GM23248 (cell line): ENCODE measurements around the gene FUS. TPM values are rescaled to one million over a fixed set of nuclear protein-coding genes. Genes with fewer than 3 reads are reported as not detected.

Source experiments
- DNase-seq: peaks from one replicate; pipeline ENCODE4 v3.0.0-alpha.2; 2015
- H2AFZ ChIP-seq: fragments of 200-600 bp; sonication (generic); 2 replicates; pipeline ENCODE4 v1.6.1; 2016; ENCODE audit warnings: antibody characterized with exemption
- H3F3A ChIP-seq: fragments of 200-600 bp; sonication (generic); 2 replicates; pipeline ENCODE4 v1.6.1; 2016; ENCODE audit warnings: mild to moderate bottlenecking, antibody characterized with exemption, mixed run types; ENCODE audit not compliant: insufficient read depth
- H3K27ac ChIP-seq: fragments of 200-600 bp; sonication (generic); 2 replicates; pipeline ENCODE4 v1.5.1; 2016; ENCODE audit warnings: mild to moderate bottlenecking
- H3K27me3 ChIP-seq: fragments of 200-600 bp; sonication (generic); replicated peaks from 2 replicates; pipeline ENCODE4 v1.6.1; 2016; ENCODE audit warnings: mild to moderate bottlenecking; ENCODE audit not compliant: insufficient read depth
- H3K36me3 ChIP-seq: fragments of 200-600 bp; sonication (generic); 2 replicates; pipeline ENCODE4 v1.6.1; 2016; ENCODE audit warnings: low read depth, mild to moderate bottlenecking
- H3K4me1 ChIP-seq: fragments of 200-600 bp; sonication (generic); 2 replicates; pipeline ENCODE4 v1.6.1; 2016; ENCODE audit warnings: mild to moderate bottlenecking; ENCODE audit not compliant: insufficient read depth
- H3K4me2 ChIP-seq: fragments of 200-600 bp; sonication (generic); one replicate; pipeline ENCODE4 v1.6.1; 2016; ENCODE audit warnings: mild to moderate bottlenecking; ENCODE audit not compliant: unreplicated experiment
- H3K4me3 ChIP-seq: fragments of 200-600 bp; sonication (generic); 2 replicates; pipeline ENCODE4 v1.5.1; 2016; ENCODE audit warnings: mild to moderate bottlenecking
- H3K79me2 ChIP-seq: fragments of 200-600 bp; sonication (generic); 2 replicates; pipeline ENCODE4 v1.6.1; 2016; ENCODE audit warnings: mild to moderate bottlenecking; ENCODE audit not compliant: insufficient read depth
- H3K9ac ChIP-seq: fragments of 200-600 bp; sonication (generic); 2 replicates; pipeline ENCODE4 v1.6.1; 2016; ENCODE audit warnings: mild to moderate bottlenecking
- H3K9me2 ChIP-seq: fragments of 200-600 bp; sonication (generic); 2 replicates; pipeline ENCODE4 v1.6.1; 2016; ENCODE audit warnings: mixed run types, mild to moderate bottlenecking, moderate library complexity; ENCODE audit not compliant: insufficient read depth
- H3K9me3 ChIP-seq: fragments of 200-600 bp; sonication (generic); one replicate; pipeline ENCODE4 v1.6.1; 2017; ENCODE audit warnings: low read depth
- H4K20me1 ChIP-seq: fragments of 200-600 bp; sonication (generic); 2 replicates; pipeline ENCODE4 v1.6.0; 2016; ENCODE audit not compliant: insufficient read depth
- EZH2 ChIP-seq: fragments of 200-600 bp; sonication (generic); IDR thresholded peaks from 2 replicates; pipeline ENCODE4 v1.6.1; 2018; ENCODE audit warnings: antibody characterized with exemption, mild to moderate bottlenecking; ENCODE audit not compliant: insufficient read depth, poor library complexity, severe bottlenecking
- EZH2phosphoT487 ChIP-seq: fragments of 200-600 bp; sonication (generic); IDR thresholded peaks from 2 replicates; pipeline ENCODE4 v1.6.1; 2018; ENCODE audit warnings: antibody characterized with exemption, moderate library complexity, mild to moderate bottlenecking, low read depth; ENCODE audit not compliant: insufficient read depth
- WGBS, 2 experiments: methylation state at CpG; one replicate each; pipeline ENCODE4 v1.1.6; 2015 to 2017; ENCODE audit warnings: low lambda C conversion rate in 2 of 2, low coverage in 1 of 2; ENCODE audit errors: missing lambda C conversion rate in 2 of 2; 5-methylcytosine and 5-hydroxymethylcytosine counted together
- in situ Hi-C: fragments of 300-500 bp; cut with MboI; formaldehyde crosslinking; loops from 2 replicates; pipeline ENCODE4 v1.15.0; 2020
- polyA plus RNA-seq: library from polyadenylated mRNA; unstranded; fragments of >200 nt; fragmentation: Nextera tagmentation; extraction: Ambion mirVana; gene quantifications from 2 replicates; pipeline ENCODE4 v1.2.1, GENCODE V29; 2016
- total RNA-seq: library from RNA; depleted of rRNA; stranded (reverse); fragments of >200 nt; shearing (Covaris generic); gene quantifications from 2 replicates; pipeline ENCODE4 v1.2.3, GENCODE V29; 2014

Gene FUS
- total and polyA plus RNA-seq, 2 experiments from 2014 or later: 22.5 to 166 TPM

DNA sequence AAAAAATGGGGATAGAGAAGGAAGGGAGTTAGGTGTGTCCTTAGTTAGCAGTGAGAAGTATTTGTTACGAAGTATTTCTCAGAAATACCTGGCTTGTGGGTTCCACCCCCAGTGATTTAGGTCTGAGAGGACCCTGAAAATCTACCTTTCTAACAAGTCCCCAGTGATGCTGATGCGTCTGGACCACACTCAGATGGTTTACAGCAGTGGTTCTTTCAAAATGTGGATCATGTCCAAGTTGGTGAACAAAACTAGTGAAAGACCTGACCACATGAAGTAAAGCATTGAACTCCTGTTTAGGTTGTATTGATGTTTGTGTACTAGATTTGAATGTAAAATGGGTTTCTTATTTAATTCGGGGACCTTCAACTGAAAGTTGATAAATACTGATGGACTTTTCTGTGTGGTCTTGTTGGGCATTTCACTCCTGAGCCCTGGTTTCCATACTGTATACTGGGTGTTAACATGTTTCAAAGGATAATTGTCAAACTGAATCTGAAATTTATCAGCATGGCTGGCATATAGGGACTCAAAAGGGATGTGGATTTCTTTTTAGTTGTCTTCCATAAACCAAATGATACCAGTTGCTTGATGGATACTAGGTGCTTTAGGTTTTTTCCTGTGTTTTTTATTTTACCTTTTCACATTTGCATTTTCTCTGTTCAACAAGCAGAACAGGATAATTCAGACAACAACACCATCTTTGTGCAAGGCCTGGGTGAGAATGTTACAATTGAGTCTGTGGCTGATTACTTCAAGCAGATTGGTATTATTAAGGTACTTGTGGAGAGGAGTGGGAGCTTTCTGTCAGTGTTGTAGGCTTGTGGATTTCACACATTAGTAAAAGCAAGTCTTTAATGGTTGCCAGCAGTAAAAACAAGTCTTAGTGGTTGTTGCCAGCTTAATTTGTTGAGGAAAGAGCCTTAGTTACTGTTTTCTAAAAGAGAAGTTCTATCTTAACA, 8.8 kb downstream of the FUS start:
- no peak overlapping the region for H2AFZ ChIP-seq
- H3K4me3 ChIP-seq: no peak overlapping the region
- TF ChIP-seq EZH2phosphoT487: no peak
- TF ChIP-seq EZH2: no peak
- DNase-seq: no peak
- H3K9ac ChIP-seq: peak overlapping the region; percentile 7; the same call in 1 of the 2 replicates
- H3K36me3 ChIP-seq: peaks cover 98% of the 10 kb centered on the region
- peaks cover 87% of the 10 kb centered on the region for H3F3A ChIP-seq
- peaks cover 97% of the 10 kb centered on the region for H3K79me2 ChIP-seq
- 81 to 86% methylated on average over 3 of the region's 3 CpGs for WGBS, 2 experiments
- H3K27me3 ChIP-seq: no peaks in the 10 kb centered on the region
- no peaks in the 10 kb centered on the region for H3K9me2 ChIP-seq
- in situ Hi-C loops: no loop called here
- no peak overlapping the region for H3K4me2 ChIP-seq
- no peaks in the 10 kb centered on the region for H3K9me3 ChIP-seq
- 0 out of 2 replicates have a peak overlapping the region, but pooled peaks have one; percentile 0 for H3K27ac ChIP-seq
- peaks cover 22% of the 10 kb centered on the region for H4K20me1 ChIP-seq
- 0 out of 2 replicates have a peak, but pooled peaks cover 4% of the 10 kb centered on the region for H3K4me1 ChIP-seq

DNA sequence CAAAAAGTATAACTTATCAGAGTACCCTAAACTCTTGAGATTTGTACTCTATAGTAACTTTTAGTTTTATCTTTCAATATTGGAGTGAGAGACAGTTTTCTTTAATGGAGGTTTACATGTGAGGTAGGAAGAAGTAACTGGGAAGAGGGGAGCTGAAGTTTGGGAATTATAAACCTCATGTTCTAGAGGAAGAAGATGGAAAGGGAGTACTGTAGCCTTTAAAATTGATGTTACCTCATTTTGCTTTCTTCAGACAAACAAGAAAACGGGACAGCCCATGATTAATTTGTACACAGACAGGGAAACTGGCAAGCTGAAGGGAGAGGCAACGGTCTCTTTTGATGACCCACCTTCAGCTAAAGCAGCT, 9.5 kb downstream of the FUS start:
- TF ChIP-seq EZH2phosphoT487 (no peak), EZH2 (no peak)
- no peak overlapping the region for H3K4me2 ChIP-seq
- H3K36me3 ChIP-seq: peaks cover 100% of the 10 kb centered on the region
- H3K27ac ChIP-seq: 0 out of 2 replicates have a peak overlapping the region, but pooled peaks have one; percentile 0
- H3K9me2 ChIP-seq: no peaks in the 10 kb centered on the region
- H3K4me1 ChIP-seq: no peaks in the 10 kb centered on the region
- DNase-seq: no peak
- no peak overlapping the region for H3K9ac ChIP-seq
- peaks cover 19% of the 10 kb centered on the region for H4K20me1 ChIP-seq
- no peak overlapping the region for H3K4me3 ChIP-seq
- no peaks in the 10 kb centered on the region for H3K9me3 ChIP-seq
- H3K79me2 ChIP-seq: peaks cover 97% of the 10 kb centered on the region
- in situ Hi-C loops: no loop called here
- H3K27me3 ChIP-seq: no peaks in the 10 kb centered on the region
- H3F3A ChIP-seq: peaks cover 93% of the 10 kb centered on the region
- no peak overlapping the region for H2AFZ ChIP-seq
- WGBS, 2 experiments: 54 to 62% methylated on average over 2 of the region's 2 CpGs

DNA sequence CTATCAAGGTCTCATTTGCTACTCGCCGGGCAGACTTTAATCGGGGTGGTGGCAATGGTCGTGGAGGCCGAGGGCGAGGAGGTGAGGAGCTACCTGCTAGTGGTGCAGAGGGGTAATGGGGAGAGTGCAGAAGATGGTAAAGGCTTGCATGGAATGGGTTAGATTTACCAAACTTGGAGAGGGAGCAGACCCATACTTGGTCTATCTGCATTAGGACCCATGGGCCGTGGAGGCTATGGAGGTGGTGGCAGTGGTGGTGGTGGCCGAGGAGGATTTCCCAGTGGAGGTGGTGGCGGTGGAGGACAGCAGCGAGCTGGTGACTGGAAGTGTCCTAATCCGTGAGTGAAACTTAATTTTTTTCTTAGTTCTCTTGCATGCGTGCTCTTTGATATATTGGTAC, 10.1 kb downstream of the FUS start:
- no peak overlapping the region for H3K4me3 ChIP-seq
- no peaks in the 10 kb centered on the region for H3K9me3 ChIP-seq
- no peak overlapping the region for H2AFZ ChIP-seq
- H3K9ac ChIP-seq: no peak overlapping the region
- H3K4me1 ChIP-seq: no peaks in the 10 kb centered on the region
- no peak overlapping the region for H3K27ac ChIP-seq
- TF ChIP-seq EZH2phosphoT487: no peak
- no peak for TF ChIP-seq EZH2
- H4K20me1 ChIP-seq: peaks cover 14% of the 10 kb centered on the region
- no peak for DNase-seq
- H3K36me3 ChIP-seq: peaks cover 100% of the 10 kb centered on the region
- WGBS, 2 experiments: 91% methylated on average over 12 of the region's 12 CpGs
- H3K9me2 ChIP-seq: no peaks in the 10 kb centered on the region
- H3K27me3 ChIP-seq: no peaks in the 10 kb centered on the region
- peaks cover 100% of the 10 kb centered on the region for H3F3A ChIP-seq
- in situ Hi-C loops: no loop called here
- H3K79me2 ChIP-seq: peaks cover 91% of the 10 kb centered on the region
- no peak overlapping the region for H3K4me2 ChIP-seq

DNA sequence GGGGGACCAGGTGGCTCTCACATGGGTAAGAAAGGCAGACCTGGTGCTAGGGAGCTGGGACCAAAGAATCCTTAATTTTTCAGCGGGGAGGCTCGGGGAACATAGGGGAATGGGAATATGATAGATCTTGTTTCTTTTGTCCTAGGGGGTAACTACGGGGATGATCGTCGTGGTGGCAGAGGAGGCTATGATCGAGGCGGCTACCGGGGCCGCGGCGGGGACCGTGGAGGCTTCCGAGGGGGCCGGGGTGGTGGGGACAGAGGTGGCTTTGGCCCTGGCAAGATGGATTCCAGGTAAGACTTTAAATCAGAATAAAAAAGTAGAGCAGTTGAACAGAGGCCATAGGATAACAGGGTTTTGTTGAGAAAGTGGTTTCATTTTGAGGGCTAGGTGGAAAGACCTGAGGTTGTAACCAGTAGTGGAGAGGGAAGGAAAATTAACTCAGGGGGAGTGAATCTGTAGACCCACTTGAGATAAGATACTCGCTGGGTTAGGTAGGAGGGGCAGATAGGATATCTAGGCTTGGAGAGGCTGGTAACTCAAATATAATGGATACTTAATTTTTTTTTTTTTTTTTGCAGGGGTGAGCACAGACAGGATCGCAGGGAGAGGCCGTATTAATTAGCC, 11.0 kb downstream of the FUS start:
- no peak for DNase-seq

More for the DNA sequence above, 11.0 kb downstream of the FUS start:
- no peak overlapping the region for H3K9ac ChIP-seq
- in situ Hi-C loops: no loop called here
- H3K4me1 ChIP-seq: no peaks in the 10 kb centered on the region
- no peaks in the 10 kb centered on the region for H3K9me2 ChIP-seq
- TF ChIP-seq EZH2phosphoT487 (no peak), EZH2 (no peak)
- peaks cover 12% of the 10 kb centered on the region for H4K20me1 ChIP-seq
- 96 to 98% methylated on average over 17 of the region's 17 CpGs for WGBS, 2 experiments
- H3K27ac ChIP-seq: 0 out of 2 replicates have a peak overlapping the region, but pooled peaks have one; percentile 4
- no peak overlapping the region for H3K4me2 ChIP-seq
- H3K79me2 ChIP-seq: peaks cover 90% of the 10 kb centered on the region
- H3F3A ChIP-seq: peaks cover 100% of the 10 kb centered on the region
- no peak overlapping the region for H2AFZ ChIP-seq
- no peak overlapping the region for H3K4me3 ChIP-seq
- no peaks in the 10 kb centered on the region for H3K27me3 ChIP-seq
- no peaks in the 10 kb centered on the region for H3K9me3 ChIP-seq
- peaks cover 100% of the 10 kb centered on the region for H3K36me3 ChIP-seq
